IPS DF 6.9 (cell line): ENCODE measurements around the gene FANCD2.
"Not testable (repeated sequence)": the region's sequence is repeated elsewhere in the genome, so short reads cannot be mapped to it uniquely, and the experiment has no call there.

ENCODE experiments used
- DNase-seq: peaks from one replicate; pipeline ENCODE4 v3.0.0-alpha.2; 2013; ENCODE audit warnings: low read depth, low spot score
- H3K27ac ChIP-seq: one replicate; pipeline ENCODE4 v1.5.1; 2013; ENCODE audit warnings: low read length, control low read depth
- H3K27me3 ChIP-seq: 2 replicates; pipeline ENCODE4 v1.6.1; 2013; ENCODE audit warnings: mild to moderate bottlenecking, low read length; ENCODE audit not compliant: control insufficient read depth, insufficient read depth
- H3K36me3 ChIP-seq: 2 replicates; pipeline ENCODE4 v1.6.1; 2013; ENCODE audit warnings: low read length; ENCODE audit not compliant: control insufficient read depth, insufficient read depth
- H3K4me1 ChIP-seq: 2 replicates; pipeline ENCODE4 v1.6.1; 2013; ENCODE audit warnings: low read length; ENCODE audit not compliant: control insufficient read depth, insufficient read depth
- H3K4me3 ChIP-seq: 2 replicates; pipeline ENCODE4 v1.5.1; 2013; ENCODE audit warnings: mild to moderate bottlenecking, low read length
- H3K9me3 ChIP-seq: 2 replicates; pipeline ENCODE4 v1.6.1; 2013; ENCODE audit warnings: low read length, inconsistent platforms; ENCODE audit not compliant: control insufficient read depth, insufficient read depth
- WGBS: extraction: QIAGEN DNeasy Blood & Tissue Kit; methylation state at CpG from one replicate; pipeline ENCODE4 v1.1.7; 2013; ENCODE audit warnings: mixed read lengths, missing lambda C conversion rate; ENCODE audit not compliant: insufficient read length, insufficient coverage; 5-methylcytosine and 5-hydroxymethylcytosine counted together

FANCD2 gene

GRCh38 chr3:10012106-10012505 lies 14.1 kb upstream of the FANCD2 start:
- no peak overlapping the region for H3K4me3 ChIP-seq
- H3K27me3 ChIP-seq: no peaks in the 10 kb centered on the region
- 0 out of 2 replicates have a peak, but pooled peaks cover 4% of the 10 kb centered on the region for H3K4me1 ChIP-seq
- DNase-seq: no peak
- WGBS: no CpG with 5 or more reads among the region's 7 CpGs
- no peaks in the 10 kb centered on the region for H3K36me3 ChIP-seq
- no peaks in the 10 kb centered on the region for H3K9me3 ChIP-seq
- H3K27ac ChIP-seq: no peak overlapping the region

- Histone ChIP-seq H3K4me1 (0 out of 2 replicates have a peak, but pooled peaks cover under 1% of the 10 kb centered on the region), H3K9me3 (no peaks in the 10 kb centered on the region), H3K36me3 (no peaks in the 10 kb centered on the region), H3K4me3 (no peak overlapping the region), H3K27ac (no peak overlapping the region), H3K27me3 (no peaks in the 10 kb centered on the region)
- no peak for DNase-seq
- WGBS: no CpG with 5 or more reads among the region's 10 CpGs
Observed at GRCh38 chr3:10015461-10015904, 10.8 kb upstream of the FANCD2 start.

GRCh38 chr3:10017636-10018292 lies 8.5 kb upstream of the FANCD2 start:
- Histone ChIP-seq H3K36me3 (no peaks in the 10 kb centered on the region), H3K9me3 (no peaks in the 10 kb centered on the region), H3K27me3 (no peaks in the 10 kb centered on the region), H3K4me3 (no peak overlapping the region), H3K27ac (no peak overlapping the region), H3K4me1 (no peaks in the 10 kb centered on the region)
- no CpG with 5 or more reads among the region's 13 CpGs for WGBS
- no peak for DNase-seq

GRCh38 chr3:10018806-10019205 lies 7.4 kb upstream of the FANCD2 start:
- H3K27ac ChIP-seq, H3K27me3 ChIP-seq, DNase-seq, H3K9me3 ChIP-seq, H3K36me3 ChIP-seq, H3K4me3 ChIP-seq, H3K4me1 ChIP-seq: not testable (repeated sequence)
- no CpG with 5 or more reads among the region's 2 CpGs for WGBS

GRCh38 chr3:10019326-10019725 lies 6.9 kb upstream of the FANCD2 start:
- Histone ChIP-seq H3K27ac (no peak overlapping the region), H3K4me1 (no peaks in the 10 kb centered on the region), H3K4me3 (no peak overlapping the region), H3K9me3 (no peaks in the 10 kb centered on the region), H3K36me3 (no peaks in the 10 kb centered on the region), H3K27me3 (no peaks in the 10 kb centered on the region)
- WGBS: no CpG with 5 or more reads among the region's 5 CpGs
- no peak for DNase-seq

- H3K9me3 ChIP-seq: no peaks in the 10 kb centered on the region
- H3K36me3 ChIP-seq: no peaks in the 10 kb centered on the region
- H3K4me1 ChIP-seq: no peaks in the 10 kb centered on the region
- H3K27ac ChIP-seq: no peak overlapping the region
- no peaks in the 10 kb centered on the region for H3K27me3 ChIP-seq
- DNase-seq: no peak
- no peak overlapping the region for H3K4me3 ChIP-seq
- WGBS: no CpG with 5 or more reads among the region's 9 CpGs
Observed at GRCh38 chr3:10021856-10022775, 4.1 kb upstream of the FANCD2 start.

- no peaks in the 10 kb centered on the region for H3K9me3 ChIP-seq
- H3K4me3 ChIP-seq: no peak overlapping the region
- H3K4me1 ChIP-seq: no peaks in the 10 kb centered on the region
- no peak overlapping the region for H3K27ac ChIP-seq
- H3K27me3 ChIP-seq: no peaks in the 10 kb centered on the region
- no peaks in the 10 kb centered on the region; the same call in 1 of the 2 replicates for H3K36me3 ChIP-seq
- DNase-seq: no peak
- WGBS: no CpG with 5 or more reads among the region's 8 CpGs
Observed at GRCh38 chr3:10023587-10024310, 2.5 kb upstream of the FANCD2 start.

GRCh38 chr3:10025205-10026083 lies 793 bp upstream of the FANCD2 start:
- H3K4me3 ChIP-seq: peak overlapping the region; percentile 83
- no CpG with 5 or more reads among the region's 19 CpGs for WGBS
- no peak overlapping the region for H3K27ac ChIP-seq
- DNase-seq: no peak
- no peaks in the 10 kb centered on the region for H3K9me3 ChIP-seq
- no peaks in the 10 kb centered on the region for H3K27me3 ChIP-seq
- no peaks in the 10 kb centered on the region; the same call in 1 of the 2 replicates for H3K36me3 ChIP-seq
- no peaks in the 10 kb centered on the region for H3K4me1 ChIP-seq

- Histone ChIP-seq H3K36me3 (peaks cover 15% of the 10 kb centered on the region; the same call in 1 of the 2 replicates), H3K4me1 (no peaks in the 10 kb centered on the region), H3K27ac (no peak overlapping the region), H3K4me3 (no peak overlapping the region), H3K9me3 (no peaks in the 10 kb centered on the region), H3K27me3 (no peaks in the 10 kb centered on the region)
- no CpG with 5 or more reads among the region's 5 CpGs for WGBS
- no peak for DNase-seq
Observed at GRCh38 chr3:10041034-10041433, 14.8 kb downstream of the FANCD2 start.
